Panc1 (cell line): ENCODE measurements around the gene CRLF1. TPM values are rescaled to one million over a fixed set of nuclear protein-coding genes. Genes with fewer than 3 reads are reported as not detected.

ENCODE experiments used
- ATAC-seq: fragments of 200-7000 bp; cut with Tn5 transposase; 2 replicates; pipeline ENCODE4 v1.9.1; 2020; ENCODE audit warnings: mild to moderate bottlenecking, moderate library complexity
- BruUV-seq: library from RNA; stranded (reverse); fragments of 400-500 nt; replicated peaks from 2 replicates; lab custom pipeline; 2021; lab: Mats Ljungman, UMichigan
- CTCF ChIA-PET: fragments of 300-600 bp; sonication (Branson Sonifier 250); formaldehyde crosslinking; loops from one replicate; lab custom pipeline; 2022; ENCODE audit warnings: antibody characterized with exemption; lab: Charles Lee
- POLR2A ChIA-PET: fragments of 300-600 bp; sonication (Branson Sonifier 250); formaldehyde crosslinking; loops from one replicate; lab custom pipeline; 2022; ENCODE audit warnings: antibody characterized with exemption; lab: Charles Lee
- DNase-seq: peaks from one replicate; pipeline ENCODE4 v3.0.0-alpha.2; 2010; ENCODE audit warnings: low read depth, low spot score
- H3K27ac ChIP-seq: 2 replicates; pipeline ENCODE4 v1.5.1; 2011; ENCODE audit warnings: mild to moderate bottlenecking, low read length, inconsistent platforms
- H3K27me3 ChIP-seq: fragments of 200-500 bp; sonication (Bioruptor generic); 2 replicates; pipeline ENCODE4 v1.6.0; 2014; ENCODE audit warnings: low read length, inconsistent platforms; ENCODE audit not compliant: control insufficient read depth, insufficient read depth
- H3K36me3 ChIP-seq: fragments of 200-500 bp; sonication (Bioruptor generic); 2 replicates; pipeline ENCODE4 v1.5.1; 2014; ENCODE audit warnings: inconsistent platforms, mild to moderate bottlenecking, low read length, moderate library complexity; ENCODE audit not compliant: control insufficient read depth, insufficient read depth
- H3K4me1 ChIP-seq: 2 replicates; pipeline ENCODE4 v1.5.1; 2011; ENCODE audit warnings: inconsistent platforms, mild to moderate bottlenecking, low read length, moderate library complexity; ENCODE audit not compliant: control insufficient read depth, insufficient read depth
- H3K4me3 ChIP-seq, 2 experiments: 2 replicates each; pipeline ENCODE4 v1.5.1; 2011 to 2012; ENCODE audit warnings: low read depth in 2 of 2, low read length in 2 of 2, mild to moderate bottlenecking in 2 of 2, inconsistent platforms in 1 of 2, moderate library complexity in 1 of 2
- H3K9me3 ChIP-seq: fragments of 200-500 bp; sonication (Bioruptor generic); 2 replicates; pipeline ENCODE4 v1.5.1; 2014; ENCODE audit warnings: low read depth, mild to moderate bottlenecking, inconsistent platforms, low read length, moderate library complexity; ENCODE audit not compliant: control insufficient read depth, insufficient read depth
- CTCF ChIP-seq: fragments of 450-650 bp; IDR thresholded peaks from 2 replicates; pipeline ENCODE4 v1.5.1; 2017; ENCODE audit warnings: mild to moderate bottlenecking
- POLR2AphosphoS5 ChIP-seq: IDR thresholded peaks from 2 replicates; pipeline ENCODE4 v1.6.1; 2012; ENCODE audit warnings: mild to moderate bottlenecking, low read depth, low read length, moderate library complexity
- SIN3A ChIP-seq: IDR thresholded peaks from 2 replicates; pipeline ENCODE4 v1.6.1; 2012; ENCODE audit warnings: low read depth, mild to moderate bottlenecking, low read length, moderate library complexity, borderline replicate concordance; ENCODE audit not compliant: insufficient read depth
- TCF7L2 ChIP-seq: IDR thresholded peaks from 2 replicates; pipeline ENCODE4 v1.6.1; 2011; ENCODE audit warnings: mild to moderate bottlenecking, low read depth, low read length, inconsistent platforms
- in situ Hi-C: cut with HindIII; loops from 2 replicates; pipeline ENCODE4 v1.10.0; 2016; ENCODE audit warnings: low sequenced_read_pairs, low pct_unique_long_range_greater_than_20kb
- intact Hi-C: fragments of 100-400 bp; cut with micrococcal nuclease; formaldehyde crosslinking; loops from one replicate; pipeline ENCODE4 v1.10.0; 2022; ENCODE audit not compliant: unreplicated experiment
- total RNA-seq: library from RNA; stranded (reverse); gene quantifications from one replicate; pipeline ENCODE4 v1.2.1, GENCODE V29; 2021; ENCODE audit not compliant: unreplicated experiment
- TF ChIP-seq, protein P1 (sequence below), 2 experiments: IDR thresholded peaks; 2 replicates each; pipeline ENCODE4 v1.6.1; 2011 to 2012; ENCODE audit warnings: low read depth in 2 of 2, control low read depth in 1 of 2, low read length in 1 of 2, mild to moderate bottlenecking in 1 of 2, moderate library complexity in 1 of 2; ENCODE audit not compliant: insufficient read depth in 1 of 2

The CRLF1 gene
- total RNA-seq, 1 experiment from 2014 or later, result 3.5 TPM

DNA sequence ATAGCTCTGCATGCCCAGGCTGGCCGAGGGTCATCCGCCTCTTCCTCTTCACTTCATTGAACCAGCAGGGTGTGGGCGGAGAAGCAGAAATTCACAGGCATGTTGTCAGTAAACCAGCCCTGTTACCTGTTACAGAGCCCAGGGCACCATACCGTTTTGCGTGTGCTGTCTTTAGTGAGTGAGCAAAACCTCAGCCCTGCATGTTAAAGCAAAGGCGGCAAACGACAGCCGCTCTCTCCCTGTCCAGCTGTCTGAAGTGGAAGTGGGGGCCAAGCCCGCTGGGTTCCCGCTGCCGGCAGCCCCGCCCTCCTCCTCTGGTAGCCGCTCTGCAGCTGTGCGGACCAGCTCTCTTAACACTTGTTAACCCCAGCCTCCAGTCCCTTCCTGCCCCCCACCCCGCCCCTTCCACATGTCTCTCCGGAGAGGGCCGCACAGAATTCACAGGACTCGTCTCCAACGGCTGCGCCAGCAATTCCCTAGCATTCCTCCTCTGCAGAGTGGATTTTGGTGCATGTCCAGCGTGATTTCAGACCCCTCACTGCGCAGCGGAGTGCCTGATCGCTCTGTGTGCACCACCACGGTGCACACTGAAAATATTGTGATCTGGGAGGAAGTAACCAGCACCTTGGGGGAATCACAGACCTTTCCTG, 42.9 kb upstream of the CRLF1 start:
- intact Hi-C loops, result no loop called here
- TF ChIP-seq CTCF, result no peak
- TF ChIP-seq SIN3A, result no peak
- TF ChIP-seq POLR2AphosphoS5, result no peak
- TF ChIP-seq TCF7L2, result no peak
- TF ChIP-seq, protein P1, sequence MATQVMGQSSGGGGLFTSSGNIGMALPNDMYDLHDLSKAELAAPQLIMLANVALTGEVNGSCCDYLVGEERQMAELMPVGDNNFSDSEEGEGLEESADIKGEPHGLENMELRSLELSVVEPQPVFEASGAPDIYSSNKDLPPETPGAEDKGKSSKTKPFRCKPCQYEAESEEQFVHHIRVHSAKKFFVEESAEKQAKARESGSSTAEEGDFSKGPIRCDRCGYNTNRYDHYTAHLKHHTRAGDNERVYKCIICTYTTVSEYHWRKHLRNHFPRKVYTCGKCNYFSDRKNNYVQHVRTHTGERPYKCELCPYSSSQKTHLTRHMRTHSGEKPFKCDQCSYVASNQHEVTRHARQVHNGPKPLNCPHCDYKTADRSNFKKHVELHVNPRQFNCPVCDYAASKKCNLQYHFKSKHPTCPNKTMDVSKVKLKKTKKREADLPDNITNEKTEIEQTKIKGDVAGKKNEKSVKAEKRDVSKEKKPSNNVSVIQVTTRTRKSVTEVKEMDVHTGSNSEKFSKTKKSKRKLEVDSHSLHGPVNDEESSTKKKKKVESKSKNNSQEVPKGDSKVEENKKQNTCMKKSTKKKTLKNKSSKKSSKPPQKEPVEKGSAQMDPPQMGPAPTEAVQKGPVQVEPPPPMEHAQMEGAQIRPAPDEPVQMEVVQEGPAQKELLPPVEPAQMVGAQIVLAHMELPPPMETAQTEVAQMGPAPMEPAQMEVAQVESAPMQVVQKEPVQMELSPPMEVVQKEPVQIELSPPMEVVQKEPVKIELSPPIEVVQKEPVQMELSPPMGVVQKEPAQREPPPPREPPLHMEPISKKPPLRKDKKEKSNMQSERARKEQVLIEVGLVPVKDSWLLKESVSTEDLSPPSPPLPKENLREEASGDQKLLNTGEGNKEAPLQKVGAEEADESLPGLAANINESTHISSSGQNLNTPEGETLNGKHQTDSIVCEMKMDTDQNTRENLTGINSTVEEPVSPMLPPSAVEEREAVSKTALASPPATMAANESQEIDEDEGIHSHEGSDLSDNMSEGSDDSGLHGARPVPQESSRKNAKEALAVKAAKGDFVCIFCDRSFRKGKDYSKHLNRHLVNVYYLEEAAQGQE (IDR thresholded peaks at IDR 0.05; ENCODE audit: insufficient read depth in 1 of 2, low read depth in 2 of 2, low read length in 1 of 2), result no peak
- ChIA-PET POLR2A (interaction anchor here (0.6 kb wide), 1 partner anchor 29 kb away, joined by 7 read pairs; no protein-coding TSS in a partner anchor), CTCF (interaction anchor here (0.5 kb wide), 1 partner anchor 23 kb away, joined by 6 read pairs; no protein-coding TSS in a partner anchor)
- no peak for DNase-seq
- in situ Hi-C loops, result no loop called here
- no TSS peak for BruUV-seq
- Histone ChIP-seq H3K27me3 (no peaks in the 10 kb centered on the region), H3K4me3 (no peak overlapping the region), H3K4me1 (no peaks in the 10 kb centered on the region), H3K36me3 (no peaks in the 10 kb centered on the region), H3K9me3 (no peaks in the 10 kb centered on the region), H3K27ac (no peak overlapping the region)
- ATAC-seq, result no peak

DNA sequence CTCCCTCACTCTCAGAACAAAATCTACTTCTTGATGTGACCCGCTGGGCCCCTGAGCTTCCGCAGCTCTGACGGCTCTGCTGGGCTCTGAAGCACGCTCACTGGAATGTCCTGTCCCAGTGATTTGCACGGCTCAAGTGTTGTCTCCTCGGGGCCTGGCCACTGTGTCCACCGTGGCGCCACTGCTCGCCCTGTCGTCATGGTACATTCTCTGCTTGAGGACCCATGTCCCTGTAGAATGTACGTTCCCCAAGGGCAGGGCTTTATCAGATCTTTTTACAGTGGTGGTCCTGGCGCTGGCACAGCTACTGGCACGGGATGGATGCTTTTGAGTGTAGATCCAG, 42.3 kb upstream of the CRLF1 start:
- ChIA-PET POLR2A (interaction anchor here (0.6 kb wide), 1 partner anchor 28 kb away, joined by 7 read pairs; no protein-coding TSS in a partner anchor), CTCF (interaction anchor here (0.5 kb wide), 2 partner anchors 20 to 24 kb away, joined by 6 read pairs; no protein-coding TSS in a partner anchor)
- H3K9me3 ChIP-seq, result no peaks in the 10 kb centered on the region
- no peaks in the 10 kb centered on the region for H3K4me1 ChIP-seq
- DNase-seq, result no peak
- TF ChIP-seq, protein P1 (IDR thresholded peaks at IDR 0.05; ENCODE audit: insufficient read depth in 1 of 2, low read depth in 2 of 2, low read length in 1 of 2), result no peak
- TF ChIP-seq SIN3A (no peak), TCF7L2 (no peak), CTCF (no peak), POLR2AphosphoS5 (no peak)
- no peak overlapping the region for H3K27ac ChIP-seq
- no peaks in the 10 kb centered on the region for H3K36me3 ChIP-seq
- BruUV-seq, result no TSS peak
- intact Hi-C loops, result no loop called here
- in situ Hi-C loops, result no loop called here
- no peaks in the 10 kb centered on the region for H3K27me3 ChIP-seq
- ATAC-seq, result no peak
- no peak overlapping the region for H3K4me3 ChIP-seq
